Measurements from ENCODE around the gene DNASE1.
A peak's percentile ranks its signal among the peaks of the same experiment; 100 is the strongest.

Gene DNASE1

DNA sequence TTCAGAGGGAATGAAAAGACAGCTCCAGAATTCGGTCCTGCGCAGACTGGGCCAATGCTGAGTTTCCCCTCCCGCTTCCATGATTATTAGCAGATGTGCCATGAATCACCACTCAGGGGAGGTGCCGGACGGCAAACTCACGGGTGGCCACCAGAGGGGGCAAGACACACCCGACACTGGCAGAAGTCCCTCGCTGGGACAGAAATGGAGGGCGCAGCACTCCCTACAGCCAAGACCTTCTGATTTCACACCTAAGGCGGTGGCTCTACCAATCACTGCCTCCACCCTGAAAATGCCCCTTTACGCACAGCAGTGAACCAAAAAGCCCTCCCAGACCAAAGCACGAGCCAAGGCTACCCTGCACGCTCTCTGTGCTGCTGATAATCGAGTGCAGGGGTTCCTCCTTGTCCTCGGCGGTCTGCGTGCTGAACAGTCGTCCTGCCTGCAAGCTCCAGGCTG lies 36.0 kb downstream of the DNASE1 start:
- TF ChIP-seq, protein P1, sequence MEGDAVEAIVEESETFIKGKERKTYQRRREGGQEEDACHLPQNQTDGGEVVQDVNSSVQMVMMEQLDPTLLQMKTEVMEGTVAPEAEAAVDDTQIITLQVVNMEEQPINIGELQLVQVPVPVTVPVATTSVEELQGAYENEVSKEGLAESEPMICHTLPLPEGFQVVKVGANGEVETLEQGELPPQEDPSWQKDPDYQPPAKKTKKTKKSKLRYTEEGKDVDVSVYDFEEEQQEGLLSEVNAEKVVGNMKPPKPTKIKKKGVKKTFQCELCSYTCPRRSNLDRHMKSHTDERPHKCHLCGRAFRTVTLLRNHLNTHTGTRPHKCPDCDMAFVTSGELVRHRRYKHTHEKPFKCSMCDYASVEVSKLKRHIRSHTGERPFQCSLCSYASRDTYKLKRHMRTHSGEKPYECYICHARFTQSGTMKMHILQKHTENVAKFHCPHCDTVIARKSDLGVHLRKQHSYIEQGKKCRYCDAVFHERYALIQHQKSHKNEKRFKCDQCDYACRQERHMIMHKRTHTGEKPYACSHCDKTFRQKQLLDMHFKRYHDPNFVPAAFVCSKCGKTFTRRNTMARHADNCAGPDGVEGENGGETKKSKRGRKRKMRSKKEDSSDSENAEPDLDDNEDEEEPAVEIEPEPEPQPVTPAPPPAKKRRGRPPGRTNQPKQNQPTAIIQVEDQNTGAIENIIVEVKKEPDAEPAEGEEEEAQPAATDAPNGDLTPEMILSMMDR (IDR thresholded peaks at IDR 0.05): peak; percentile 89
- Histone ChIP-seq H3K27ac (peak overlapping the region; percentile 37 to 83), H3K4me3 (peak overlapping the region; percentile 74)
- DNase-seq (ENCODE audit: low spot score): peak; percentile 95

DNA sequence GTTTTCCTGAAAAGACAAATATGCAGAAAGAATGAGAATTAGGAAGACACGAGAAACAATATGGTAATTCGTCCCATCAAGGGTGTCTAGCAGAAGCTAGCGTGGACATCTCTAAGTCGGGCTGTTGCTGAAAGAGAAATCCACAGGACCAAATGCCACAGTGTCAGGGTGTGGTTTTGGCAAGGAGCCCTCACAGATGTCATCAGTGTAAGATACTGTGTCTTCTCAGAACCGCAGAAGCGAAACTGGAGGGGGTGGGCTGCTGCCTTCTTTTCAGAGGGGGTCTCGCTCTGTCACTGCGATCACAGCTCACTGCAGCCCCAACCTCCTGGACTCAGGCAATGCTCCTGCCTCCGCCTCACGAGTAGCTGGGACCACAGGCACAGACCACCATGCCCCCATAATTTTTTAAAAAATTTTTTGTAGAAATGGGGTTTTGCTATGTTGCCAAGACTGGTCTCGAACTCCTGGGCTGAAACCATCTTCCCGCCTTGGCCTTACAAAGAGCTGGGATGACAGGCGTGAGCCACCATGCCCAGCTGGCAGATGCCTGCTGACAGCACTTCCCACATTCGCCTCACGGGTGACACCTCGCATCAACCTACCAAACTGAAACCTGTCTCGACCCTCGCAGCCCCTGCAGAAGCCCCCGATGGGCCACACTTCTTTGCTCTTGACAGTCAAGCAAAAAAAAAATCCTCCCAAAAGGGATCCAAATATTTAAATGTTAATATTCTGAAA lies 36.7 kb downstream of the DNASE1 start:
- peak overlapping the region; percentile 74 for H3K4me3 ChIP-seq
- TF ChIP-seq, protein P1 (IDR thresholded peaks at IDR 0.05): no peak
- no peak for DNase-seq (ENCODE audit: low spot score)
- peak overlapping the region; percentile 37 to 83 for H3K27ac ChIP-seq

DNA sequence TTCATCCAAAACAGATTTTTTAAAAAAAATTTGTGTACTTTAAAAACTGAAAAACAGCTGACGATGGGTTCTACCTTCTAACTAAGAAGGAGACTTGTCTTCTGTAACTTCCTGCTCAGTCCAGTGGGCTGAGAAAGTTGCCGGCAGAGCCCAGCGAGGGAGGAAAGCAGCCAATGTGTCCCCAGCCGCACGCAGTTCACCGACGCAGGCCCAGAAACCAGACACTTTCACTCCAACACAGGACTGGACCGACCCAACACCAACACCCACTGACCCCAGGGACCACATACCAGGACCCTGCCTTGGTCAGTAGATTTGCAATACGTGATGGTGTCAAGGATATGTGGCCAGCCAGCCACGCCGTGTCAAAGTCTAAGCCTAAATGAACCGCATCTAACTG lies 37.3 kb downstream of the DNASE1 start:
- no peak overlapping the region for H3K4me3 ChIP-seq
- H3K27ac ChIP-seq: no peak overlapping the region
- TF ChIP-seq, protein P1 (IDR thresholded peaks at IDR 0.05): no peak
- DNase-seq (ENCODE audit: low spot score): no peak

DNA sequence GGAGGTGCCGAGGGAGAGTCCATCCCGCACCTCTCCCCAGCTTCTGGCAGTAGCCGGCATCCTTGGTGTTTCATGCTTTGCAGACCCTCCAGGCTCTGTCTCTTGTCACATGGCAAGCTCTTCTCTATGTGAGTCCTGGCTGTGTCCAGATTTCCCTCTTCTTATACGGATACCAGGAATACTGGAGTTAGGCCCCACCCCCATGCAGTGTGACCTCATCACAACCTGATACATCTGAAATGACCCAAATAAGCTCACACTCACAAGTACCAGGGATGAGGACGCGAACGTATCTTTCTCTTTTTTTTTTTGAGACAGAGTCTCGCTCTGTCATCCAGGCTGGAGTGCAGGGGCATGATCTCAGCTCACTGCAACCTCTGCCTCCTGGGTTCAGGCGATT lies 39.6 kb downstream of the DNASE1 start:
- no peak for DNase-seq (ENCODE audit: low spot score)
- Histone ChIP-seq H3K4me3 (no peak overlapping the region), H3K27ac (no peak overlapping the region)
- TF ChIP-seq, protein P1 (IDR thresholded peaks at IDR 0.05): no peak

DNA sequence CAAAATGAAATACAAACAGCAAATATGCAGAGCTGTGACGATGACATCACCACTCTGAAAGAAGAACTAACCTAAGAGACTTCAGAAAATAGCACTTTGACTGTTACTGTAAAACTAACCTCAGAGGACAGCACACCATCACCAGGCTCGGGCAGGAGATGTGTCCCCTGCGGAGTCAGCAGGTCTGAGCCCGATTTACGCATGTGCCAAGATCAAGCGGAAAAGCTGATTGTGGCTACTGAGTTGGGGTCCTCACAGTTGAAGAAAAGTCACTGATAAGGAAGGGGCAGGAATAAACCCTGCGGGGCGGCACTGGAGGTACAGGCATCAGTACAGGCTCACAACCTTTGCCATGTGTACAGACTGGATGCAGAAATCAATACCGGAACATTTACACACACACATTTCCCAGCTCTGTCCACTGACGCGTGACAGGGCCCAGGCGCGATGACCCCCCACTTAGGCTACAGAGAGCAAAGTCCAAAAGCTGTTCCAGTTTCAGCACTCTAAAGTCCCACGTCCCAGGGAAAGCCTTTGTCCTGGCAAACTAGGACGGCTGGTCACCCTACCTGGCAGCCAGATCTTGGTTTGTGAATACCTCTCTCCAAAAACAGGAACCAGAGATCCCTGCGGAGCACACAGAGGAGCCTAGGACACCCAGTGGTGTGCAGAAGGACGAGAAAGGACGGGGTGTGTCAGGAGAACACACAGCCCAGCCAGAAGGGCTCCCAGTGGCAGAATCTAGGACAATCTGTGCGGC lies 41.3 kb downstream of the DNASE1 start:
- no peak for DNase-seq (ENCODE audit: low spot score)
- TF ChIP-seq, protein P1 (IDR thresholded peaks at IDR 0.05): no peak
- Histone ChIP-seq H3K4me3 (no peak overlapping the region), H3K27ac (no peak overlapping the region)

DNA sequence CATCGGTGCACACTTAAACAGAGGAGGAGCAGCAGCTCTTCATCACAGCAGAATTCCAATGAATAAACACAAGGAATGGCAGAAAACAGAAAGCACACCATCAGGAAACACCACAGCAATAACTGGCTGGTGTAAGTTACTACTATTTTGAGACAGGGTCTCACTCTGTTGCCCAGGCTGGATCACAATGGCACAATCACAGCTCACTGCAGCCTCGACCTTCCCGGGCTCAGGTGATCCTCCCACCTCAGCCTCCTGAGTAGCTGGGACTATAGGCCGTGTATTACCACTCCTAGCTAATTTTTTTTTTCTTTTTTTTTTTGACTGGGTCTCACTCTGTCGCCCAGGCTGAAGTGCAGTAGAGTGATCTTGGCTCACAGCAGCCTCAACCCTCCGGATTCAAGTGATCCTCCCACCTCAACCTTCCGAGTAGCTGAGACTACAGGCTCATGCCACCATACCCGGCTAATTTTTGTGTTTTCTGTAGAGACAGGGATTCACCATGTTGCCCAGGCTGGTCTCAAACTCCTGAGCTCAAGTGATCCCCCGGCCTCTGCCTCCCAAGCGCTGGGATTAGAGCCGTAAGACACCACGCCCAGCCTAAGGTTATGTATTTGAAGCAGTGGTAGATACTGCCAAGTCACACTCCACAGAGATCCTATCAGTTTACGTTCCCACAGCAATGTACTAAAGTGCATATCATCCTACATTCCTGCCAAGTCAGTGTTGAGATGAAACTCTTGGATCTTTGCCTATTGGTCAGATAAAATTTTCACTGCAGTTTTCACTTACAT lies 42.1 kb downstream of the DNASE1 start:
- DNase-seq (ENCODE audit: low spot score): no peak
- Histone ChIP-seq H3K27ac (no peak overlapping the region), H3K4me3 (no peak overlapping the region)
- TF ChIP-seq, protein P1 (IDR thresholded peaks at IDR 0.05): no peak

Measured in coronary artery (tissue), 2 donors.